OCI-LY1 (cell line): Measurements from ENCODE around the gene CLVS2.

Source experiments
- CTCF ChIP-seq: fragments of 200-600 bp; sonication (generic), shearing (Covaris generic); IDR thresholded peaks from 2 replicates; pipeline ENCODE4 v1.5.1; 2017; ENCODE audit warnings: mild to moderate bottlenecking, antibody characterized with exemption, low read length, moderate library complexity, mixed read lengths
- EZH2 ChIP-seq: fragments of 200-600 bp; sonication (generic), shearing (Covaris generic); IDR thresholded peaks from 2 replicates; pipeline ENCODE4 v1.8.0; 2017; ENCODE audit warnings: borderline replicate concordance, mixed run types, mild to moderate bottlenecking, antibody characterized with exemption, low read length, moderate library complexity, mixed read lengths

GRCh38 chr6:123014835-123015234, 18.8 kb downstream of the CLVS2 start:
- no peak for TF ChIP-seq CTCF
- no peak for TF ChIP-seq EZH2
